NCI-H69 (cell line): Measurements from ENCODE around the gene FAM177A1.
"Not testable (repeated sequence)": the region's sequence is repeated elsewhere in the genome, so short reads cannot be mapped to it uniquely, and the experiment has no call there.

Experiments
- DNase-seq: peaks from one replicate; lab custom pipeline; 2025; lab: John Stamatoyannopoulos, UW

FAM177A1 gene

GRCh38 chr14:35061113-35061791 lies 15.2 kb downstream of the FAM177A1 start:
- DNase-seq: peak; percentile 57

DNA sequence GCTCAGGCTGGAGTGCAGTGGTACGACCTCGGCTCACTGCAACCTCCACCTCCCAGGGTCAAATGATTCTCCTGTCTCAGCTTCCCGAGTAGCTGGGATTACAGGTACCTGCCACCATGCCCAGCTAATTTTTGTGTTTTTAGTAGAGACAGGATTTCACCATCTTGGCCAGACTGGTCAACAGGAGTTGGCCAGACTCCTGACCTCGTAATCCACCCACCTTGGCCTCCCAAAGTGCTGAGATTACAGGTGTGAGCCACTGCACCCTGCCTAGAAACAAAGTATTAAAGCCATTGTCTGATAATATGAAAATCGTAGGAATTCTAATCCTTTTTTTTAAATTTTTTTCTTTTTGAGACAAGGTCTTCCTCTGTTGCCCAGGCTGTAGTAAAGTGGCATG lies 19.7 kb downstream of the FAM177A1 start:
- not testable (repeated sequence) for DNase-seq

DNA sequence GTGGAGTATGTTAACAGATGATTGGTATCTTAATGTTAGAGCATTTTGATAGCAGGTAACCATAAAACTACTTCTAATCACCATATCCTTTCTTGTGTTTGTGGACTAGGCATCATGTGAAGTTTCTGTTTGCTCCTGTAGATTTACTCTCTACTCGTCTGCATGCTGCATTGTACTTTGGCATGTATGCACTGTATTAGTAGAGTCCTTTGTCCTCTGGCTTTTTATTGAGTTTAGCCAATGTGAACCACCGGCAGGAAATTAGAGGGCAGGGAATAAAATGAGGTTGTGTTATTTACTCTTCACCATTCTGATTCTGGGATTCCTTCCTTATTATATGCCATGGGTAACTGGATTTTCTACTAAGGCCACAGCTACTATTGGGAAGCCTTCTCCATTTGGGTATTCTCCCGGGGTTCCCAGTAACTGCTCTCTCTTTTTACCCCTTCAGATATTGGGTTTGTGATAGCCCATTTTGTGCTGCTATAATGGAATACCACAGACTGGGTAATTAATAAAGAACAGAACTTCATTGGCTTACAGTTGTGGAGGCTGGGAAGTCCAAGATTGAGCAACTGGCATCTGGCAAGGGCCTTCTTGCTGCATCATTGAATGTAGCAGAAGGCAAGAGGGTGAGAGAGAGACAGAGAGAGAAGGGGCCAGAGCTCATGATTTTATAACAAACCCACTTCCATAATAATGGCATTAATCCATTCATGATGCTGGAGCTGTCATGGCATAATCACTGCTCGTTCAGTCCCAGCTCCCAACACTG lies 22.4 kb downstream of the FAM177A1 start:
- DNase-seq: peak; percentile 17

DNA sequence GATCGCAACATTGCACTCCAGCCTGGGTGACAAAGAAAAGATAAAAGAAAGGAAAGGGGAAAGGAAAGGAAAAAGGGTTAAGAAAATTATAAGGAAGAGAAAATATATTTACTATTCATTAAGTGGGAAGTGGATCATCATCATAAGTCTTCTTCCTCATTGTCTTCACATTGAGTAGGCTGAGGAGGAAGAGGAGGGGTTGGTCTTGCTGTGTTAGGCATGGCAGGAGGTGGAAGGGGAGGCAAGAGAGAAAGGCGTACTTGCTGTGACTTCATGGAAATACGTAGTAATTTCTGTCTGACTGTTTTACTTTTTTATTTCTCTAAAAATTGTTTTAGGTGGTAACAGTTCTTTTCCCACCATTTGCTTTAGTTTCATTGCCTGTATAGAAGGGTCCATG lies 26.2 kb downstream of the FAM177A1 start:
- DNase-seq: no peak

GRCh38 chr14:35073486-35073885 lies 27.4 kb downstream of the FAM177A1 start:
- DNase-seq: peak; percentile 24

DNA sequence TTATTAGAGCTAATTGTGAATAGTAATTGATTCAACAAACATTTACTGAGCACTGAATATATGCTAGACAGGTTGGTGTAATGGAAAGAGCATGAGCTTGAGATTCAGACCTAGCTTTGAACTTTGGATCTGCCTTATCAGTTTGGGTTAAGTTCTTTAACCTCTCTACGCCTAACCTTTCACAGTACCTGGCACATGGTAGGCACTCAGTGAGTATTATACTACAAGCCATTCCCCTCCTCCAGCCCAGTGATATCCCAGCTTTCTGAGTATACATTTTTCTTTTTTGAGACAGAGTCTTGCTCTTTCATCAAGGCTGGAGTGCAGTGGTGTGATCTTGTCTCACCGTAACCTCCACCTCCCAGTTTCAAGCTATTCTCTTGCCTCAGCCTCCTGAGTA lies 32.0 kb downstream of the FAM177A1 start:
- DNase-seq: no peak

GRCh38 chr14:35079742-35080141 lies 33.7 kb downstream of the FAM177A1 start:
- DNase-seq: no peak

GRCh38 chr14:35083530-35084150 lies 37.6 kb downstream of the FAM177A1 start:
- no peak for DNase-seq

DNA sequence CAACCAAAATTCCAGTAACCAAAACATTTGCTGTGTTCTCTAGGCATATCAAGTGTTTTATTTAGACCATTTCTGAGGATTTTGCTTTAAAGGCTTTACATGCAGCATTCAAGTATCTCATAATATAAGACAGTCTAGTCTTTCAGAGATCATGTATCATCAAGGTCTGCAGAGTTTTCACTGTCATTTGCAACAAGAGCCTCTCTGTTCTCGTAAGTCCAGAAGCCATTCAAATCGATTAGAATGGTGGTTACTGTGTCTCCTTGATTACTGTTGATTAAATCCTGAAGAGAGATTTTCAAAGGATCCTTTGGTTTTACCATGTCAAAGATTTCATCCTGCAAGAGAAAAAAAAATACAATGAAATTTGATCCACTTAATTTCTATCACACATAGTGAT lies 39.4 kb downstream of the FAM177A1 start:
- DNase-seq: no peak

- DNase-seq: no peak
Measured at GRCh38 chr14:35088514-35088913, 42.4 kb downstream of the FAM177A1 start.

GRCh38 chr14:35094645-35095044 lies 48.6 kb downstream of the FAM177A1 start:
- DNase-seq: not testable (repeated sequence)

DNA sequence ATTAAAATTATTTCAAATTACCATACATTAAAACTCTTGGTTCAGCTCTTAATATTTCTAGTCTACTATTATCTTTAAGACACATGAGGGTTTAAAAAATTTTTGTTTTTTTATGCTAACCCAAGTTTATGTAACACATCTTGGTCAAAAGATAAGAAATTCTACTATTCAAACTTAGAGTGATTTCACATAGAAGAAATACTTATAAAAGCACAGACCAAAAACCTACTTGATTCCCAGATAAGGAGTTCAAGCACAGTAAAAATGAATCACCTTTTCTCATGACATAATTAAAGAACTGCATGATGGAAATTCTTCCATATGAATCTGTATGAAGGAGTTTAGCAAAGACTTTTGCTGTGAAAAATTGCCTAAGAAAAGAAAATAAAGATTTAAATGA lies 61.8 kb downstream of the FAM177A1 start:
- no peak for DNase-seq

- DNase-seq: no peak
Measured at GRCh38 chr14:35112641-35113040, 66.6 kb downstream of the FAM177A1 start.

DNA sequence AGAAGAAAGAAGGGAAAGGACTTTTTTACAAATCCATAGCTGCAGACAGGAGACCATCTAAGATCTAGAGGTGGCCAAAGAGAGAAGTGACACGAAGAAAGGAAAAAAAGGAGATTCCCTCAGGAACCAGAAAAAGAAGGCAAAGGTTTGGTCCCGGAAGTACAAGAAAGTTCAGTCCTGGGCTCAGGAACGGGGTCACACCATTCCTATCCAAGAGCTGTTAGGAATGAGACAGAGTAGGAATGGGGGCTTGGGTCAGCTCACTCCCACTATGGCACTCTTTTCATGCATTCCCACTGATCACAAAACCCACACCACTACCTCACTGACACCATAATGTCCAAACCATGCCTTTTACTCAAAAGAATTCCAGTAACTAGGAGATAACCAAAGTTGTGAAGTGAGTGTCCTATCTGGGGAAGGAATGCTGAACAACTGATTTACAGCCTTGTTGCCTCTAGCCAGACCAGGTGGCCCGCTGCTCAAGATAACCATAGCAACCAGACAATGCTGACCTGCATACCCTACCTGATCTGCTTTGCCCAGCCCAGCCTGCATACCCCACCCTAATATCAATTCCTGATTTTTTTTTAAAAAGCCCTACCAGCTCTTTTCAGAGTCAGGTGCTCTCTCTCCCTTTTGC lies 67.4 kb downstream of the FAM177A1 start:
- no peak for DNase-seq

DNA sequence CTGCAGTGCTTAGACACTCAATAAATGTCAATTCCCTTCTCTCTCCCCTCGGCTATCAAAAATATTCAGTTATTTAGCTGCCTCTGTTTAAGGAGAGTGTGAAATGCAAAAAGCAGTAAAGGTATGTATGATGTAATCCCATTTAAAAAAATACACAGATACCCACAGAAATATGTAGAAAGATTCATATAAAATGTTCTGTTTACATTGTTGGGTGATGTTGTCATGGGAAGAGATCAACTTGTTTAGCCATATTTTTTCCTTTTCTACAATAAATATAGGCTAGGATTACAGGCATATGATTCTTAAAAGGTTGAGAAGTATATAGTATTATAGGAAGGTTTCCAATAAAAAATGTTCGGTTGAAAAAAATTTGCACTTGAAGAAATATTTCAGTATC lies 68.0 kb downstream of the FAM177A1 start:
- DNase-seq: no peak

DNA sequence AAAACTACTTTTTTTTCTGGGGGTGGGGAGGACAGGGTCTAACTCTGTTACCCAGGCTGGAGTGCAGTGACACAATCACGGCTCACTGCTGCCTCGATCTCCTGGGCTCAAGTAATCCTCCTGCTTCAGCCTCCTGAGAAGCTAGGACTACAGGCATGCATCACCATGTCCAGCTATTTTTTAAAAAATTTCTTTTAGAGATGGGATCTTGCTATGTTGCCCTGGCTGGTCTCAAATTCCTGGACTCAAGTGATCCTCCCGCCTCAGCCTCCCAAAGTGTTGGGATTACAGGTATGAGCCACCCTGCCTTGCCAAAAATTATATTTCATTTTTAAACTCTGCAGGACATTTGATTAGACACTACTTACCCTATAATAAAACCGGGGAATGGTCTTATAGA lies 70.2 kb downstream of the FAM177A1 start:
- no peak for DNase-seq

- no peak for DNase-seq
Measured at GRCh38 chr14:35117112-35117511, 71.0 kb downstream of the FAM177A1 start.

DNA sequence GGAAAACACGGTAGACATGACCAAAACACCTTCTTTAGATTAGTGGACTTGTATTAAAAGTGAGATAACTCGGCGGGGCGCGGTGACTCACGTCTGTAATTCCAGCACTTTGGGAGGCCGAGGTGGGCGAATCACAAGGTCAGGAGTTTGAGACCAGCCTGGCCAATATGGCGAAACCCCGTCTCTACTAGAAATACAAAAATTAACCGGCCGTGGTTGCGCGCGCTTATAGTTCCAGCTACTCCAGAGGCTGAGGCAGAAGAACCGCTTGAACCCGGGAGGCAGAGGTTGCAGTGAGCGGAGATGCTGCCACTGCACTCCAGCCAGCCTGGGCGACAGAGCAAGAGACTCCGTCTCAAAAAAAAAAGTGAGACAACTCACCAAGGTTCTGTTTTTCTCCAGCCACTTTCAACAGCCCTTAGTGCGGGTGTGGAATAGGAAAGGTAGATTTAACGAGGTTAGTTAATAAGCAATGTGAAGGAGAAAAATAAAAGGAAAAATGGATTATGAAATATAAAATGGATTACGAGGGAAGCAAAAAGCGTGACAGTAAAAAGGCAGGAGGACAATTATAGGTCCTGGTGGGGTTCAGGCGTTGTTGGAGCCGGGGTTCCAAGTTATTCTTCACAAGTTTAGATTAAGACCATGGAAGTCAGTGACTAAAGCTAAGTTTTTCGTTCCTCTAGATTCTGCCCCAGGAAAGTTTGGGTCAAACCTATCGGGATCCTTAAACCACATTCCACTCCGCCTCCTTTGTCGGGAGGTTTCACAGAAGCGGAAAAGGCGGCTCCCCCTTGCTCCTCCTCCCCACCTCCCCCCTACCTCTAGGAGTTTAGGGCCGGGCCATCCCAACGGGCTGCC lies 75.2 kb downstream of the FAM177A1 start:
- DNase-seq: peak; percentile 56

- peak; percentile 98 for DNase-seq
Measured at GRCh38 chr14:35121887-35122695, 76.0 kb downstream of the FAM177A1 start, which contains the start of the genes PPP2R3C and PRORP. Gene PPP2R3C, minus strand, starts transcription at chr14:35121990. Its CDS starts 31 bp downstream, at chr14:35121959. Gene PRORP, plus strand, starts transcription at chr14:35122552. Its CDS starts 694 bp downstream, at chr14:35123246.

DNA sequence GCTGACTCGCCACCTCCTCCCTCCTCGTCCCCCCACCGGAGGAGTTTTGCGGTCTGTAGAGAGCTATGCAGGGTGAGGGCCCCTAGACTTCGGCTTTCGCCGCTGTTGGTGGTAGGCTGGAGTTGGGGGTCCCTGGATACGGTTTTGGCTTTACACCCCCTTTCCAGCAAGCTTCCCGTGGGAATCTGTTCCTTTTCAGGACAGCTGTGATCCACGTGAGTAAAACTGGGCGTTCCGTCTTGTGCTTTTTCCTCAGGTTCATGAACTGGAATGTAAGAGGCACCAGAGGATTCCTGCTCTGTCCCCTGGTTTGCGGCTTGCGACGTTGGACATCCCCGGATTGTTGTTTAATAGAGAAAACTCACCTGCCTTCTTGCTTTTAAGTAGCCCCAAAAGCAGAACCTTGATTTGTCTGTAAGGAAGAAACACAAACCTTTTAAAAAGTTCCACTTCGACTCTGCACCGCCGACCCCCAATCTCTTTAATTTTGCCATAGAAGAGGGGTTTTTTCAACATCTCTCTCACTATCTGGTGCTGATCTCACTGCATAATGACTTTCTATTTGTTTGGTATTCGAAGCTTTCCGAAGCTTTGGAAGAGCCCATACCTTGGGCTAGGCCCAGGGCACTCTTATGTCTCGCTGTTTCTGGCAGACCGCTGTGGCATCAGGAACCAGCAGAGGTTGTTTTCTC lies 76.8 kb downstream of the FAM177A1 start:
- DNase-seq: peak; percentile 84
